Choroid plexus epithelial cell (primary cell): ENCODE measurements around the gene HEYL.
"Not testable (repeated sequence)": the region's sequence is repeated elsewhere in the genome, so short reads cannot be mapped to it uniquely, and the experiment has no call there.

Experiments
- DNase-seq: peaks from one replicate; pipeline ENCODE4 v3.0.0-alpha.2; 2010; ENCODE audit warnings: low read depth
- H3K4me3 ChIP-seq: 2 replicates; pipeline ENCODE4 v1.5.1; 2011; ENCODE audit warnings: low read depth, mild to moderate bottlenecking, control low read depth, low read length, moderate library complexity
- CTCF ChIP-seq: conservative IDR thresholded peaks from 2 replicates; pipeline ENCODE4 v1.5.1; 2011; ENCODE audit warnings: low read depth, mild to moderate bottlenecking, control low read depth, inconsistent platforms, low read length, moderate library complexity

HEYL gene

DNA sequence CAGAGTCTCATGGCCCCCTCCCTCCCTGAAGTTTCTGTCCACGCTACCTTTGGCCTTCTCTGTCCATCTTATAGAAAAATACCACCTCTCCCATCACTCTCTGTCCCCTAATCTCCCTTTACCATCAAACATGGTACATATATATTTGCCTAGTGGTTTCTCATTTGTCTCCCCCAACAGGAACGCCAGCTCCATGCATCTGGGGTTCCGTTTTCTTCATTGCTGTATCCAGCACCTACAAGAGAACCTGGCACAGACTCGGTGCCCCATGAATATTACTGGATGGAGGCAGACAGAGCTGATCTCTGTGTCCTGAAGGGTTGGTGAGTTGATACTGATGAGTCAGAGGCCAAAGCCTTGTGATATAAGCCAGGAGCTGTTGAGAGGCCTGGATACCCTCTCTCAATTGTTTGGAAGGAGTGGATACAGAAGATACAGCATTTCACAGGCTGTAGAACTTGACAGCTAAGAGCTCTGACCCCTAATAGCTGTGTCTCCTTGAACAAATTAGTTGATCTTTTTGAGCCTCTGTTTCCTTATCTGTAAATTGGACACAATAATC lies 21.9 kb downstream of the HEYL start:
- no peak for DNase-seq
- no peak for TF ChIP-seq CTCF
- no peak overlapping the region for H3K4me3 ChIP-seq

DNA sequence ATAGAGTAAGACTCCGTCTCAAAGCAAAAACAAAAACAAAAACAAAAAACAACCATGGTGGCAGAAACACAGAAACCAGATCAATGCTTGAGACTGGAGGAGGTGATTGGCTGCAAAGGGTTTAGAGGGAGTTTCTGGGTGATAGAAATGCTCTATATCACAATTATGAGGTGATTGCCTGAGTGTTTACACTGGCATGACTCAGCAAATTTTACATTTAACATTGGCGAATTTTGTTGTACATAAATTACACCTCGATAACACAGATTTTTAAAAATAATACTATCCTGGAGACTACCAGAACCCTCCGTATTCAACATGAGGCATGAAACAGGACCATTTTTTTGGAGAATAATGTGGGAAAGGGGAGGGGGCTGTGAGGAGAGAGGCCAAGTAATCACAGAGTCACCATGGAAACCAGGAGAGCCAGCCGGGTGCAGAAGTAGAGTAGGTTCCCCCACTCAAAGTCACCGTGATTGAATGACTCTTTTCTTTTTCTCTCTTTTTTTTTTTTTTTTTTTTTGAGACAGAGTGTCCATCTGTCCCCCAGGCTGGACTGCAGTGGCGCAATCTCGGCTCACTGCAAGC lies 24.3 kb downstream of the HEYL start:
- TF ChIP-seq CTCF, result no peak
- no peak for DNase-seq
- no peak overlapping the region for H3K4me3 ChIP-seq

DNA sequence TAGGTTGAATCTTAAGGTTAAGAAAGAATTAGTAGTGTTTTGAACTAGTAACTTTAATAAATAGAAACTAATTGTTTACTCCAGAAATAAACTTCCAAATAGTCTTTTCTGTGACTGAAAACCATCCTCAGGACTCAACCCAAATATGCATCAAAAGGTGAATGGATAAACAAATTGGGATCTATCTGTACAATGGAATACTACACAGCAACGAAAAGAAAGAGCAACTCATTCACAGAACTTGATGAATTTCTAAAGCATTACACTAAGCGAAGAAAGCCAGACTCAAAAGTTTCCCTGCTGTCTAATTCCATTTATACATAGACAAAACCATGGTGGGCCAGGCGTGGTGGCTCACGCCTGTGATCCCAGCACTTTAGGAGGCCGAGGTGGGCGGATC lies 25.0 kb downstream of the HEYL start:
- DNase-seq, result no peak
- no peak for TF ChIP-seq CTCF
- no peak overlapping the region for H3K4me3 ChIP-seq

DNA sequence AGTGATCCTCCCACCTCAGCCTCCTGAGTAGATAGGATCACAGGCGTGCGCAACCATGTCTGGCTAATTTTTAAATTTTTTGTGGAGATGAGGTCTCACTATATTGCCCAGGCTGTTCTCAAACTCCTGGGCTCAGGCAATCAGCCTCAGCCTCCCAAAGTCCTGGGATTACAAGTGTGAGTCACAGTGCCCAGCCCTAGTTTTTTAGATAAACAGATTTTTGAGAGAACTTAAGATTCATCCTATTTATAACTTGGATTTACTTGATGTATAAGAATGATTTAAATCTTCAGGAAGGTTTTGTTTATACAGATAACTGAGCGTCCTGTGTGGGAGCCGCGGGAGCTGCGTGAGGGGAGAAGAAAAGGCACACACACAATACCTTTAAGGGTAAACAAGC lies 26.2 kb downstream of the HEYL start:
- TF ChIP-seq CTCF, result no peak
- no peak overlapping the region for H3K4me3 ChIP-seq
- DNase-seq, result no peak

GRCh38 chr1:39609618-39610331 lies 29.7 kb downstream of the HEYL start:
- peak; percentile 80 for TF ChIP-seq CTCF
- DNase-seq, result peak; percentile 62
- H3K4me3 ChIP-seq, result no peak overlapping the region

DNA sequence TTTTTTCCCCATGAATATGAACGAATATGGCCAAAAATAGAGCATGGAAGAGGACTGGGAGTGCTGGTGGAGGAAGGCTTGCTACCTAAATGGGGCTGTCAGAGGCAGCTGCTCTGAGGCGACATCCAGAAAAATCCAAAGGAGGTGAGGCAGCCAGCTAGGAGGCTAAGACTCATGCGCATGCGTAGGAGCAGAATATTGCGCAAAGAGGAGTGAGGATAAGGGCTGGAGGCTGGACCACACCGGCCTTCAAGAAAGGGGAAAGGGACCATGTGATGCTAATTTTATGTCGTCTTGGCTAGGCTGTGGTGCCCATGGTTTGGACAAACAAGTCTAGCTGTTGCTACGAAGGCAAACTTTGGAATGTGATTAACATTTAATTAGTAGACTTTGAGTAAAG lies 30.5 kb downstream of the HEYL start:
- TF ChIP-seq CTCF, result no peak
- H3K4me3 ChIP-seq, result no peak overlapping the region
- DNase-seq, result no peak

GRCh38 chr1:39603677-39604076 lies 35.8 kb downstream of the HEYL start:
- not testable (repeated sequence) for DNase-seq

DNA sequence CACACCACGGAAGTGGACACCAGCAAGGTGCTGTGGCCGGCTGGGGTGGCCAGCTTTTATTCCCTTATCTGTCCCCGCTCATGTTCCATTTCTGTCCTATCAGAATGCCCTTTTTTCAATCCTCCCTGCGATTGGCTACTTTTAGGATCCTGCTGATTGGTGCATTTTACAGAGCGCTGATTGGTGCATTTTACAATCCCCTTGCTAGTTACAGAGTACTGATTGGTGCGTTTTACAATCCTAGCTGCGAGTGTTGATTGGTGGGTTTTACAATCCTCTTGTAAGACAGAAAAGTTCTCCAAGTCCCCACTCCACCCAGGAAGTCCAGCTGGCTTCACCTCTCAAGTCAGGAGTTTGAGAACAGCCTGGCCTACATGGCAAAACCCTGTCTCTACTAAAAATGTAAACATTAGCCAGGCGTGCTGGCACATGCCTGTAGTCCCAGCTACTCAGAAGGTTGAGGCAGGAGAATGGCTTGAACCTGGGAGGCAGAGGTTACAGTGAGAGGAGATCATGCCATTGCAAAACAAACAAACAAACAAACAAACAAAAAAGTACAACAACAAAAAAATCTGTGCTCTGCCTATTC lies 37.7 kb downstream of the HEYL start:
- H3K4me3 ChIP-seq, DNase-seq: not testable (repeated sequence)

More at GRCh38 chr1:39603677-39604076, 35.8 kb downstream of the HEYL start:
- not testable (repeated sequence) for H3K4me3 ChIP-seq
